SJCRH30 (cell line): ENCODE measurements around the gene RAB39A. TPM values are rescaled to one million over a fixed set of nuclear protein-coding genes. Genes with fewer than 3 reads are reported as not detected.
A peak's percentile ranks its signal among the peaks of the same experiment; 100 is the strongest.

Experiments used
- DNase-seq, 2 experiments: peaks; one replicate each; pipeline ENCODE4 v3.0.0-alpha.2; 2015 to 2020
- H3K27ac ChIP-seq: fragments of 250-450 bp; sonication (Bioruptor Pico); 2 replicates; pipeline ENCODE4 v1.5.1; 2020; ENCODE audit warnings: mild to moderate bottlenecking, moderate library complexity
- H3K27me3 ChIP-seq: fragments of 250-450 bp; sonication (Bioruptor Pico); 2 replicates; pipeline ENCODE4 v1.5.1; 2020; ENCODE audit warnings: mild to moderate bottlenecking, moderate library complexity
- H3K36me3 ChIP-seq: fragments of 250-450 bp; sonication (Bioruptor Pico); 2 replicates; pipeline ENCODE4 v1.5.1; 2020; ENCODE audit warnings: mild to moderate bottlenecking, moderate library complexity
- H3K4me1 ChIP-seq: fragments of 250-450 bp; sonication (Bioruptor Pico); 2 replicates; pipeline ENCODE4 v1.5.1; 2020; ENCODE audit warnings: mild to moderate bottlenecking, moderate library complexity
- H3K4me3 ChIP-seq: fragments of 250-450 bp; sonication (Bioruptor Pico); 2 replicates; pipeline ENCODE4 v1.5.1; 2020; ENCODE audit warnings: mild to moderate bottlenecking, moderate library complexity
- H3K9me3 ChIP-seq: fragments of 250-450 bp; sonication (Bioruptor Pico); replicated peaks from 2 replicates; pipeline ENCODE4 v1.5.1; 2020; ENCODE audit warnings: mild to moderate bottlenecking, moderate library complexity
- total RNA-seq: library from RNA; depleted of rRNA; stranded (reverse); fragments of >200 nt; shearing (Covaris generic); gene quantifications from 2 replicates; pipeline ENCODE4 v1.2.3, GENCODE V29; 2014; rRNA removed

The RAB39A gene
- total RNA-seq, 1 experiment from 2014 or later: 5.8 TPM

- no peaks in the 10 kb centered on the region for H3K27me3 ChIP-seq
- H3K36me3 ChIP-seq: no peaks in the 10 kb centered on the region
- H3K27ac ChIP-seq: no peak overlapping the region
- no peak for DNase-seq
- H3K4me1 ChIP-seq: no peaks in the 10 kb centered on the region
- H3K4me3 ChIP-seq: no peak overlapping the region
- no peaks in the 10 kb centered on the region for H3K9me3 ChIP-seq
Measured at GRCh38 chr11:107996006-107996776, 67.9 kb downstream of the RAB39A start.

GRCh38 chr11:107998761-107999160 lies 70.5 kb downstream of the RAB39A start:
- no peaks in the 10 kb centered on the region for H3K9me3 ChIP-seq
- DNase-seq: no peak
- H3K27ac ChIP-seq: no peak overlapping the region
- no peaks in the 10 kb centered on the region for H3K4me1 ChIP-seq
- no peaks in the 10 kb centered on the region for H3K27me3 ChIP-seq
- H3K4me3 ChIP-seq: no peak overlapping the region
- no peaks in the 10 kb centered on the region for H3K36me3 ChIP-seq

GRCh38 chr11:107999759-108000455 lies 71.7 kb downstream of the RAB39A start:
- H3K4me1 ChIP-seq: no peaks in the 10 kb centered on the region
- peak; percentile 7 to 42 for DNase-seq

GRCh38 chr11:108002476-108002875 lies 74.2 kb downstream of the RAB39A start:
- no peak overlapping the region for H3K4me3 ChIP-seq

More at GRCh38 chr11:107999759-108000455, 71.7 kb downstream of the RAB39A start:
- H3K36me3 ChIP-seq: no peaks in the 10 kb centered on the region
- no peak overlapping the region for H3K4me3 ChIP-seq
- no peaks in the 10 kb centered on the region for H3K27me3 ChIP-seq
- no peak overlapping the region for H3K27ac ChIP-seq
- no peaks in the 10 kb centered on the region for H3K9me3 ChIP-seq

GRCh38 chr11:108003623-108004022 lies 75.4 kb downstream of the RAB39A start:
- Histone ChIP-seq H3K27ac (no peak overlapping the region), H3K36me3 (no peaks in the 10 kb centered on the region), H3K27me3 (no peaks in the 10 kb centered on the region), H3K4me3 (no peak overlapping the region), H3K4me1 (no peaks in the 10 kb centered on the region), H3K9me3 (no peaks in the 10 kb centered on the region)
- no peak for DNase-seq

More at GRCh38 chr11:108002476-108002875, 74.2 kb downstream of the RAB39A start:
- no peaks in the 10 kb centered on the region for H3K9me3 ChIP-seq
- no peak for DNase-seq
- H3K27ac ChIP-seq: no peak overlapping the region
- no peaks in the 10 kb centered on the region for H3K4me1 ChIP-seq
- no peaks in the 10 kb centered on the region for H3K27me3 ChIP-seq
- H3K36me3 ChIP-seq: no peaks in the 10 kb centered on the region

- Histone ChIP-seq H3K27me3 (no peaks in the 10 kb centered on the region), H3K4me3 (no peak overlapping the region), H3K36me3 (no peaks in the 10 kb centered on the region), H3K4me1 (no peaks in the 10 kb centered on the region), H3K9me3 (no peaks in the 10 kb centered on the region), H3K27ac (no peak overlapping the region)
- no peak for DNase-seq
Measured at GRCh38 chr11:108007819-108008218, 79.6 kb downstream of the RAB39A start.

GRCh38 chr11:108008656-108009496 lies 80.6 kb downstream of the RAB39A start, which contains the start of gene CUL5:
Gene CUL5 (plus strand): TSS chr11:108008898. CDS start chr11:108009349, 451 bp downstream.
- peak within 1 kb of the TSS; percentile 95 for H3K4me3 ChIP-seq
- no peaks in the 10 kb centered on the region for H3K27me3 ChIP-seq
- peak; percentile 83 to 87 for DNase-seq
- H3K4me1 ChIP-seq: no peaks in the 10 kb centered on the region
- H3K36me3 ChIP-seq: no peaks in the 10 kb centered on the region
- H3K27ac ChIP-seq: peak within 1 kb of the TSS; percentile 97
- H3K9me3 ChIP-seq: no peaks in the 10 kb centered on the region

- peak in 1 of 2 experiments; percentile 8 for DNase-seq
Measured at GRCh38 chr11:108009497-108010370, 81.5 kb downstream of the RAB39A start.

GRCh38 chr11:108012139-108012725 lies 84.0 kb downstream of the RAB39A start:
- no peak for DNase-seq
- Histone ChIP-seq H3K27me3 (no peaks in the 10 kb centered on the region), H3K4me1 (no peaks in the 10 kb centered on the region), H3K27ac (no peak overlapping the region), H3K9me3 (no peaks in the 10 kb centered on the region), H3K36me3 (no peaks in the 10 kb centered on the region), H3K4me3 (no peak overlapping the region)

More at GRCh38 chr11:108009497-108010370, 81.5 kb downstream of the RAB39A start:
- peak overlapping the region; percentile 95 for H3K4me3 ChIP-seq
- peak overlapping the region; percentile 97 for H3K27ac ChIP-seq
- H3K9me3 ChIP-seq: no peaks in the 10 kb centered on the region
- H3K36me3 ChIP-seq: no peaks in the 10 kb centered on the region
- H3K4me1 ChIP-seq: no peaks in the 10 kb centered on the region
- no peaks in the 10 kb centered on the region for H3K27me3 ChIP-seq

Other genes starting within 250 kb of the RAB39A start
- 0.36 TPM in 1 of 2 replicates, not detected in the other for gene SLN, start 216.4 kb upstream of the RAB39A start, total RNA-seq
- 7.6 and 9.5 TPM in 2 replicates for gene SLC35F2, start 69.7 kb upstream of the RAB39A start, total RNA-seq
- 20.4 and 24.0 TPM in 2 replicates for gene CUL5, start 80.5 kb downstream of the RAB39A start, total RNA-seq
- gene ACAT1, start 193.1 kb downstream of the RAB39A start, total RNA-seq: 62.0 and 65.9 TPM in 2 replicates